ENCODE results near the gene CREB5. TPM values are rescaled to one million over a fixed set of nuclear protein-coding genes. Genes with fewer than 3 reads are reported as not detected.

Gene CREB5
- total RNA-seq, 2 donors from 2014 or later: 0.53 to 2.6 TPM

GRCh38 chr7:28591041-28591674, 178.8 kb downstream of the CREB5 start:
- Histone ChIP-seq H3K9me3 (ENCODE audit: control insufficient read depth, low read length) (no peaks in the 10 kb centered on the region), H3K36me3 (ENCODE audit: control insufficient read depth, insufficient read depth, low read length) (no peaks in the 10 kb centered on the region), H3K4me3 (ENCODE audit: low read length) (no peak overlapping the region), H3K27ac (ENCODE audit: low read depth, low read length) (no peak overlapping the region), H3K27me3 (ENCODE audit: control insufficient read depth, insufficient read depth, low read length, poor library complexity, severe bottlenecking) (no peaks in the 10 kb centered on the region), H3K4me1 (ENCODE audit: control insufficient read depth, insufficient read depth, low read length) (no peaks in the 10 kb centered on the region), H3K9ac (ENCODE audit: extremely low read depth, low read length, poor library complexity, severe bottlenecking) (no peak overlapping the region)
- Mint-ChIP-seq H3K4me1 (peaks cover 6% of the 10 kb centered on the region), H3K27ac (no peak overlapping the region), H3K4me3 (no peak overlapping the region), H3K36me3 (ENCODE audit: low read depth) (no peaks in the 10 kb centered on the region), H3K9me3 (no peaks in the 10 kb centered on the region), H3K27me3 (ENCODE audit: insufficient read depth) (peaks cover 1% of the 10 kb centered on the region)
- no peak for TF ChIP-seq CTCF (conservative IDR thresholded peaks at IDR 0.05)
- no peak for DNase-seq
- 90 to 93% methylated on average over 5 of the region's 5 CpGs for WGBS, 2 experiments (ENCODE audit: insufficient coverage in 1 of 2, insufficient read length in 1 of 2)

- Mint-ChIP-seq H3K4me3 (no peak overlapping the region), H3K27me3 (ENCODE audit: insufficient read depth) (peaks cover 1% of the 10 kb centered on the region), H3K4me1 (peaks cover 6% of the 10 kb centered on the region), H3K36me3 (ENCODE audit: low read depth) (no peaks in the 10 kb centered on the region), H3K27ac (no peak overlapping the region), H3K9me3 (no peaks in the 10 kb centered on the region)
- H3K4me3 ChIP-seq (ENCODE audit: low read length): no peak overlapping the region
- no peaks in the 10 kb centered on the region for H3K9me3 ChIP-seq (ENCODE audit: control insufficient read depth, low read length)
- TF ChIP-seq CTCF (conservative IDR thresholded peaks at IDR 0.05): no peak
- H3K4me1 ChIP-seq (ENCODE audit: control insufficient read depth, insufficient read depth, low read length): no peaks in the 10 kb centered on the region
- 89% methylated on average over 2 of the region's 2 CpGs; no CpG with 5 or more reads in 1 of the 2 experiments for WGBS, 2 experiments (ENCODE audit: insufficient coverage in 1 of 2, insufficient read length in 1 of 2)
- H3K9ac ChIP-seq (ENCODE audit: extremely low read depth, low read length, poor library complexity, severe bottlenecking): no peak overlapping the region
- H3K27me3 ChIP-seq (ENCODE audit: control insufficient read depth, insufficient read depth, low read length, poor library complexity, severe bottlenecking): no peaks in the 10 kb centered on the region
- DNase-seq: no peak
- no peaks in the 10 kb centered on the region for H3K36me3 ChIP-seq (ENCODE audit: control insufficient read depth, insufficient read depth, low read length)
- no peak overlapping the region for H3K27ac ChIP-seq (ENCODE audit: low read depth, low read length)
Measured at GRCh38 chr7:28591725-28592349, 179.5 kb downstream of the CREB5 start.

GRCh38 chr7:28592861-28593260, 180.5 kb downstream of the CREB5 start:
- H3K9ac ChIP-seq (ENCODE audit: extremely low read depth, low read length, poor library complexity, severe bottlenecking): no peak overlapping the region
- H3K27me3 ChIP-seq (ENCODE audit: control insufficient read depth, insufficient read depth, low read length, poor library complexity, severe bottlenecking): no peaks in the 10 kb centered on the region
- Mint-ChIP-seq H3K4me3 (no peak overlapping the region), H3K9me3 (no peaks in the 10 kb centered on the region), H3K27me3 (ENCODE audit: insufficient read depth) (peaks cover 1% of the 10 kb centered on the region), H3K27ac (no peak overlapping the region), H3K4me1 (peaks cover 6% of the 10 kb centered on the region), H3K36me3 (ENCODE audit: low read depth) (no peaks in the 10 kb centered on the region)
- DNase-seq: no peak
- H3K9me3 ChIP-seq (ENCODE audit: control insufficient read depth, low read length): no peaks in the 10 kb centered on the region
- 94 to 100% methylated on average over 1 to 3 of the region's 3 CpGs for WGBS, 2 experiments (ENCODE audit: insufficient coverage in 1 of 2, insufficient read length in 1 of 2)
- H3K27ac ChIP-seq (ENCODE audit: low read depth, low read length): no peak overlapping the region
- no peaks in the 10 kb centered on the region for H3K4me1 ChIP-seq (ENCODE audit: control insufficient read depth, insufficient read depth, low read length)
- no peak for TF ChIP-seq CTCF (conservative IDR thresholded peaks at IDR 0.05)
- H3K36me3 ChIP-seq (ENCODE audit: control insufficient read depth, insufficient read depth, low read length): no peaks in the 10 kb centered on the region
- H3K4me3 ChIP-seq (ENCODE audit: low read length): no peak overlapping the region
